ENCODE results near the gene SZRD1.

- no peak for TF ChIP-seq POLR2A (IDR thresholded peaks at IDR 0.05)
- no peak for TF ChIP-seq CTCF (IDR thresholded peaks at IDR 0.05)
- no peak for TF ChIP-seq POLR2AphosphoS5 (IDR thresholded peaks at IDR 0.05)
- no peak for TF ChIP-seq EP300 (IDR thresholded peaks at IDR 0.05)
These were observed 10.2 kb upstream of the SZRD1 start for GRCh38 chr1:16356867-16357266.

Data from suprapubic skin (tissue), 4 donors.